SK-N-MC (cell line): ENCODE data around the gene TRIP4.

ENCODE experiments used
- DNase-seq: peaks from one replicate; pipeline ENCODE4 v3.0.0-alpha.2; 2011; ENCODE audit warnings: low read depth, low spot score
- H3K27ac ChIP-seq: fragments of 200-600 bp; sonication (generic); 2 replicates; pipeline ENCODE4 v1.5.1; 2016; ENCODE audit warnings: mixed run types
- H3K36me3 ChIP-seq: fragments of 200-600 bp; sonication (generic); 2 replicates; pipeline ENCODE4 v1.6.1; 2017; ENCODE audit warnings: antibody characterized with exemption, low read length, mixed read lengths; ENCODE audit not compliant: insufficient read depth
- H3K4me3 ChIP-seq: fragments of 200-600 bp; sonication (generic); 2 replicates; pipeline ENCODE4 v1.5.1; 2016
- H3K9ac ChIP-seq: fragments of 200-600 bp; sonication (generic); 2 replicates; pipeline ENCODE4 v1.8.0; 2017; ENCODE audit warnings: mixed run types, mixed read lengths; ENCODE audit not compliant: insufficient read length
- H3K9me3 ChIP-seq: fragments of 200-600 bp; sonication (generic); 2 replicates; pipeline ENCODE4 v1.6.1; 2017; ENCODE audit warnings: low read depth, mild to moderate bottlenecking, antibody characterized with exemption, low read length, moderate library complexity, mixed read lengths
- EZH2 ChIP-seq: fragments of 200-600 bp; sonication (generic); IDR thresholded peaks from one replicate; pipeline ENCODE4 v1.6.1; 2017; ENCODE audit warnings: antibody characterized with exemption
- FOXP2 ChIP-seq: optimal IDR thresholded peaks from 2 replicates; pipeline ENCODE3; 2011; ENCODE audit warnings: mild to moderate bottlenecking, moderate library complexity; ENCODE audit not compliant: insufficient read depth; ENCODE audit errors: extremely low read length, control extremely low read depth
- POLR2AphosphoS5 ChIP-seq: IDR thresholded peaks from 2 replicates; pipeline ENCODE4 v1.6.1; 2012; ENCODE audit warnings: mild to moderate bottlenecking, low read depth, low read length, borderline replicate concordance

The TRIP4 gene

DNA sequence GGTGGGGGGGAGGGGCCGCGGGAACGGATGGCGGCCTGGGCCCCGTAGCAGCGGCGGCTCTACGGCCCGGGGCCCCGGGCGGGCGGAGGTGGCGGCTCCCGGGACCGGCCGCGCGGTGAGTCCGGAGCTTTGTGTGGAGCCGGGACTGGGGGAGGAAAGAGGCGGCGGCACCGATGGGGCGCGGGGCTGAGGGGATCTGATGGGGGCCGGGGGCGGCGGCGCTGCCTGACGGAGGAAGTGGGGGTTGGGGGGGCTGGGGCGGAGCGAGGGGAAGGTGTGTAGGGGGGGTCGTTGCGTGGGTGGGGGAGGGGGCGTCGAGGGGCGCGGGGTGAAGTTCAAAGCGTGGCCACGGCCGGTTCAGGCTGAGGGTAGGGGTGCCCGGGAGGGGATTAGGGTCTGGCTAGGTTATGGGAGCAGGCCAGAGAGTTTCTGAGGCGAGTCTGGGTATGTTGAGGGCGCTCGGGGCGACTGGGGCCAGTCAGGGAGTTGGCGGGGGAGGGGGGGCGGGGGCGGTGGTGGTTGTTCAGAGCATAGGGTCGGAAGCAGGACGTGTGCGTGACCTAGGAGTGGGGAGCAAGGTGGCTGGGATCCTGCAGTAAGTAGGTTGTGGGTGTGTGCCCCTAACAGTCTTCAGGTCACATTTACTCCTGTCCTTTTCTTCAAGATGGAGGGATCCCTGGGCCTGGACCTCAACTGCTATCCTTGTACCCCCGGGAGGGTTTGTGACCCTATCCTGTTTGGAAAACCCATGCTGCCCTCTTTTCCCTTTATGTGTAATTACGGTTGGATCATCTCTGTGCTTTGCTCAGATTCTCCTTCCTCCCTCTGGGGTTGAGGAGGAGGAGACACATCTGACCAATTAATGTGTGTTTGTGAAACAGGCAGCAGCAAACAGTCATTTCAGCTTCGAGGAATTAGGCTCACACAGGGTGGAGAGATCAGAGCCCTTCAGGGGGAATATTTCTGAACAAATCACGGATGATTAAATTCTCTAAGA lies 73.4 kb downstream of the TRIP4 start:
- H3K27ac ChIP-seq = no peak overlapping the region
- H3K36me3 ChIP-seq = no peaks in the 10 kb centered on the region; the same call in 1 of the 2 replicates
- DNase-seq = no peak
- H3K9me3 ChIP-seq = no peaks in the 10 kb centered on the region
- H3K9ac ChIP-seq = peak overlapping the region; percentile 13
- peak overlapping the region; percentile 82 for H3K4me3 ChIP-seq
- TF ChIP-seq EZH2 (no peak), FOXP2 (no peak), POLR2AphosphoS5 (no peak)

DNA sequence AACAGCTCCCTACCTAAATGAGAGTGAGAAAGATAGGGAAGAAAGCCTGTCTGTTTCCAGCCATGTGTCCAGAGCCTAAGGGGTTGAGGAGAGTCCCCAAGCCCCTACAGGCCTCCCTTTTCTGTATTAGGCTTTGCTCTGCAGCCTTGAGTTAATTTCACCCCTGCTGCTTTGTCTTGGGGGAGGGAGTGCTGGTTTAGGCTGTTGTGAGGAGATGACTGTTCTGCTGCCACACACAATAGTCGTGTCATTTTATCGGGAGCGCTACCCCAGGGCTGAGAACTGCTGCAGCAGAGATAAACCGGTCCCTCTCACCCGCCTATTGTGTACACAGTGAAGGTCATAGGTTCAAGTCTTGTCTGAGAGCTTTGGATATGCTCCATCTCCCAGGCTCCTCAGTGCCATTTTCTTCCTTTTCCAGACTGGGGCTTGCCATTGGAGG lies 74.1 kb downstream of the TRIP4 start:
- H3K36me3 ChIP-seq = no peaks in the 10 kb centered on the region; the same call in 1 of the 2 replicates
- H3K9ac ChIP-seq = peak overlapping the region; percentile 13
- no peak for TF ChIP-seq FOXP2
- TF ChIP-seq POLR2AphosphoS5 = no peak
- no peak for TF ChIP-seq EZH2
- no peak for DNase-seq
- peak overlapping the region; percentile 82 for H3K4me3 ChIP-seq
- H3K9me3 ChIP-seq = no peaks in the 10 kb centered on the region
- H3K27ac ChIP-seq = no peak overlapping the region

DNA sequence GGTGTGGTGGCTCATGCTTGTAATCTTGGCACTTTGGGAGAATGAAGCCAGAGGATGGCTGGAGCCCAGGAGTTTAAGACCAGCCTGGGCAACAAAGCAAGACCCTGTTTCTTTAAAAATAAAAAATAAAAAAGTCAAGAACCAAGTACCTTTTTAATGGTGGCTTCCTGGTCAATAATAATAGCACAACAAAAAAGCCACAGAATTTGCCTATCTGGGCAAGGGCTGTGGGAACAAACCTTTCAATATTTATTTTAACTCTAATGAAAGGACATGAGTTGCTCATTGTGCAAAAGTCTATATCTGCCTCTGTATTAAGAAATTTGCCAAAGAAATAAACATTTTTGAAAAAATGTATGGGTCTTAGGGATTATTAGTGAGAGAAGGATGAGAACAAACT lies 74.9 kb downstream of the TRIP4 start:
- no peak for DNase-seq
- Histone ChIP-seq H3K27ac (no peak overlapping the region), H3K36me3 (no peaks in the 10 kb centered on the region; the same call in 1 of the 2 replicates), H3K9ac (no peak overlapping the region), H3K4me3 (no peak overlapping the region), H3K9me3 (no peaks in the 10 kb centered on the region)
- TF ChIP-seq EZH2 (no peak), POLR2AphosphoS5 (no peak), FOXP2 (no peak)

DNA sequence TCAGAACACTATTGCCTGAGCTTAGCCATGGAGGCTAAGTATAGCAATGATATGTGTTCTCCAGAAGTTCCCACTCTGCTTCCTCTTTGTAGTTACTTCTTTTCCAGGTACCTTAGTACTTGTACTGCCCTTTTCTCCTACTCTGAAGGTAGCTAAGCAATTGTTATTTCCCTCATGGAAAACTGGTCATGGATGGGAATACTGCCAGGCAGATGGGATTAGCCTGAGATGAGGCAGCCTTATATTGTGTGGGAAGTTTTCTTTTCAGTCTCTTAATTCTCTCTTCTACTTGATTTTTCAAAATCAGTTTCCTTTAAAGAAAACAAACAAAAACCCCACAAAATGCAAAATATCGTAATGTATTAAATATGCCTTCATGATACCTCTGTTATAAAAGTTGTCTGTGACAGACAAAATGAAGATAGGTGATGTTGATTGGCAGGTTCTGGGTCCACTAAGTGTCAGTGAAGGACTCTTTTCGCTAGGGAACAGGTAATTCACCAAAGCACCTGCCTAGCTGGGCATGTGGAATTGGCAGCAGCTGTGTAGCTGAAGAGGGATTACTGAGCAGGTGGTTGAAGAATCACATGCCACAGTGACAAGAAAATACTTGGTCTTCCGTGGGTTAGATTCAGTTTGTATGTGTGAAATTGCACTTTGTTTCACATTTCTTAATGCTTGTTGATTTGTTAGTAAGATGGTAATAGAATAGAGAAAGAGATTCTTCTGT lies 76.8 kb downstream of the TRIP4 start:
- no peak for DNase-seq
- no peak overlapping the region for H3K9ac ChIP-seq
- H3K27ac ChIP-seq = no peak overlapping the region

DNA sequence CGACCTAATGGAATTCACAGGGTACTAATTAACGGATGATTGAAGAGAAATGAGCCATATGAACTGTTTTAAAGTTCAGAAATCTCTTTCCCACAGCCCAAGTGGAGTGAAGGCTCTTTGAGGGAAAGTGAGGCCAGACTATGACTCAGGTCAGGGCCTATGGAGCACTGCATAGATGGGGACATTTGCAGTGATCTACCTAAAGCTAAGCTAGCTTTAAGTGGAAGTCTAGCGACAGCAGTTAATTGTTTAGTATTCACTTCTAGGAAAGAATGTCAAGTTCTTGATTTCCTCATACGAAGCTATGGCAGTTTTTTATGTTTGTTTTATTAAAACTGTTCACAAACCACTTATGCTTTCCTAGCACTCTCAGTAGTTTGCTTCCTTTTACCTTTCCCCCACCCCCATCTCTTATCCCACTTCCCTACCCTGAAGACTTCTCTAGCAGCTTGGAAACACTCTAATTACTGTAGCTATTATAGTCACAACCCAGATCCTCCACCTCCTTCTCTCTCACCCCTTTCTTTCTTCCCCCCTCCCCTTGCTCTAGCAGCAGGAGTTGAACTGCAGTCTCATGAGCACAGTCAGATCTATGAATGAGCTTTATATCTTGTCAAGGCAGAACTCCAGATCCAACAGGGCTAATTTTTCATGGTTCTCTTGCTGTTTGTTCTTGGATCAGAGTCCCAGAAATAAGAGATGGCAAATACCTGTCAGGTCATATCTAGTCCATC lies 78.9 kb downstream of the TRIP4 start:
- no peaks in the 10 kb centered on the region for H3K9me3 ChIP-seq
- H3K4me3 ChIP-seq = no peak overlapping the region
- H3K36me3 ChIP-seq = peaks cover 3% of the 10 kb centered on the region; the same call in 1 of the 2 replicates
- 0 out of 2 replicates have a peak overlapping the region, but pooled peaks have one; percentile 22 for H3K27ac ChIP-seq
- no peak for TF ChIP-seq POLR2AphosphoS5
- no peak for TF ChIP-seq EZH2
- no peak for TF ChIP-seq FOXP2
- no peak overlapping the region for H3K9ac ChIP-seq
- no peak for DNase-seq

More for the DNA sequence above, 76.8 kb downstream of the TRIP4 start:
- H3K36me3 ChIP-seq = peaks cover 3% of the 10 kb centered on the region; the same call in 1 of the 2 replicates
- no peaks in the 10 kb centered on the region for H3K9me3 ChIP-seq
- H3K4me3 ChIP-seq = no peak overlapping the region
- TF ChIP-seq POLR2AphosphoS5 = no peak
- TF ChIP-seq FOXP2 = no peak
- no peak for TF ChIP-seq EZH2

DNA sequence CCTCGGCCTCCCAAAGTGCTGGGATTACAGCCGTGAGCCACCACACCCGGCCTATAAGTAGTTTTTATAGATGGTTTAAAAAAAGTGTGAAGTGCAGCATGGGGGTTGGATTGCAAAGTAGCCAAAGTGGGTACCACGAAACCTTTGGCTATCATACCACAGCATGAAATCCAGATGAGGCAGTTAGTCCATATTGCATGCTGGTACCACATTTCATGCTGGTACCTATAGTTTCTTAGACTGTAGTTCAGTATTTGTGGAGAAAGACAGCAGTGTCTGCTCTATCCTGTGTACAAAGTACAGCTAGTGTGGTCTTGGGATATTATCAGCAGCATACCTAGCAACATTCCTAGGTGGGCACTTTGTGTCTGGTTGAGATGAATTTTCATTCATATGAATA lies 84.5 kb downstream of the TRIP4 start:
- Histone ChIP-seq H3K36me3 (peaks cover 3% of the 10 kb centered on the region; the same call in 1 of the 2 replicates), H3K27ac (no peak overlapping the region), H3K9me3 (no peaks in the 10 kb centered on the region), H3K9ac (no peak overlapping the region), H3K4me3 (no peak overlapping the region)
- no peak for DNase-seq
- TF ChIP-seq EZH2 (no peak), FOXP2 (no peak), POLR2AphosphoS5 (no peak)

DNA sequence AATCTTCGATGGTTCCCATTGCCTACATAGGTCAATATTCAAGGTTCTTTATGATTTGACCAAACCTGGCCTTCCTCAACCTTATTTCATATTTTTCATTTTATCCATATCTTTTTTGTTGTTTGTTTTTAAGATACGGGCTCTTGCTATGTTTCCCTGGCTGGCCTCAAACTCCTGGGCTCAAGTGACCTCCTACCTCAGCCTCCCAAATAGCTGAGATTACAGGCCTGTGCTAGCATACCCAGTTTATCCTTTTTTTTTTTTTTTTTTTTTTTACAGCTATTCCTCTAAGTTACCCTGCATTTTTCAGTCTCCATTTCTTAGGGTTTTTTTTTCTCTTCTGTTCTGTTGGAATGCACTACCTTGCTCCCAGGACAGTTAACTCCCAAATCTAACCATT lies 87.2 kb downstream of the TRIP4 start:
- no peak overlapping the region for H3K4me3 ChIP-seq
- no peaks in the 10 kb centered on the region; the same call in 1 of the 2 replicates for H3K36me3 ChIP-seq
- no peaks in the 10 kb centered on the region for H3K9me3 ChIP-seq
- TF ChIP-seq EZH2 = no peak
- no peak for TF ChIP-seq FOXP2
- TF ChIP-seq POLR2AphosphoS5 = no peak
- H3K27ac ChIP-seq = no peak overlapping the region
- DNase-seq = no peak
- no peak overlapping the region for H3K9ac ChIP-seq
